Measurements from ENCODE around the gene PCNX2.

Gene PCNX2

DNA sequence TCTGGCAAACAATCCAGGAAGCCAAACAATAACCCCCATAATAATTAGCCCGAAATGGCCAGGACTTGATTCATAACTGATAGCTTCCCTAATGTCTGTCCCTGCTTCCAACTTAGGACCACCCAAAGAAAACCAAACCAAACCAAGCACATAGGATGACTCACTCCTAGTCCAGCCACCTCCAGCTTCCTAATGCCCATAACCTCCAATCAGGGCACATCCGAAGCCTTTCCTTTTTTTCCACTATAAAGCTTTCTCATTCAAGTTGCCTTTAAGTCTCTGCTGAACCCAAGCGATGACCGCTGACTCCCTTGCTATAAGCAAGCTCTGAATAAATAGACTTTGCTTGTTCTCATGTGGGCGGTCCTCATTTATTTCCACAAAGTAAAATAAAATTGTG is 40.4 kb downstream of the PCNX2 start:
- DNase-seq = no peak

DNA sequence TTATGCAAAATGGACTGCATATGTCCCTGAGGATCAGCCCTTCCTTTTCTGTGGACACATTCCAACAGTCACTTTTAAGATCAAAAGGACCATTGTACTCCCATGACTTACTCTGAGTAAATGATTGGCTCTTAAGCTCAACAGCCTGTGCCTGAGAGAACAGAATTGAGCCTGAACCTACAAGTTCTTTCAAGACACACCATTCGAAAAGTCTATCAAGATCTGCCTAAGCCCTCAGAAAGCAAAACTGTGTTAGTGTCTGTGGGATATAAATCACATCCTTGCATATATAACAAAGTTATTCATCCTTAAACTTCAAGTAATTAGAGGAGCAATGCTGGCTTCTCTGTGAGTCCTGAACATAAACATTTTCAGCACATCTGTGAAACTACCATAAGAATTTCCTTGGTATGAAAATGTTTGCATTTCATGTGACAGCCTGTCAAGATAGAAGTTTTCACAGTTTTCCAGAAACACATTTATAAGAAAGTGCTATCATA is 41.6 kb downstream of the PCNX2 start:
- no peak for DNase-seq

DNA sequence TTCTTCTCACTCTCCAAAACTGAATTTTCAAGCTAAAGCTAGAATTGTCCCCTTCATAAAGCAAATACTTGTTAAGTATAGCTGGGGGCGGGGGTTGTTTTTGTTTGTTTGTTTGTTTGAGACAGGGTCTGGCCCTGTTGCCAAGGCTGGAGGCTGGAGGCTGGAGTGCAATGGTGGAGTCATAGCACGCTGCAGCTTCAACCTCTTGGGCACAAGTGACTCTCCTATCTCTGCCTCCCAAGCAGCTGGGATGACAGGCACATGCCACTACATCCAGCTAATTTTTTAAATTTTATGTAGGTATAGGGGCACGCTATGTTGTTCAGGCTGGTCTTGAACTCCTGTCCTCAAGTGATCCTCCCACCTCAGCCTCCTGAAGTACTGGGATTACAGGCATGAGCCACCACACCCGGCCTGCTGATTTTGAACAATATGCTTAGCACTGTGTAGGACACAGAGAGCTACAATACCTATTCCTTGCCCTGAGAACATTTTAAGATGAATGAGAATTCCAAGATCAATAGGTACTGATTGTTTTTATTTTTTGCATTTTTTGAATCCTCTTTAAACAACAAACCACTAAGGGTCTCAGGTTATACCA is 42.2 kb downstream of the PCNX2 start:
- DNase-seq = no peak

DNA sequence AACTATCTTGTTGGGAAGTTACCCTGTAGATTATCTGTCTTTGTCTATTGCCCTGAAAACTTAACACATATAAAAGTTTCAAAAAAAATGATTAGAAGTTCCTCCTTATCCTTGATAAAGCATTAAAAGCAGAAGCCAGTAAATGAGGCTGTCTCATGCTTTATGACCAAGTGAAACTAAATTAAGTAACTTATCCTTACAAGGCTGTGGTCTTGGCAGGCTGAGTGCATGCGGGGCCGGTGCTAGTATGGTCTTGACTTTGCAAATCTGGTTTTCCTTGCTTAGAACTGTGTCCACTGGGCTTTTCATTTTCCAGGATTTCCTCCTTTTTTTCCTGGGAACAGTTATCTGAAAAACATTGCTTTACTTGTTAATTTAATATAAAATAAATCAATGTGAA is 43.1 kb downstream of the PCNX2 start:
- DNase-seq = no peak

DNA sequence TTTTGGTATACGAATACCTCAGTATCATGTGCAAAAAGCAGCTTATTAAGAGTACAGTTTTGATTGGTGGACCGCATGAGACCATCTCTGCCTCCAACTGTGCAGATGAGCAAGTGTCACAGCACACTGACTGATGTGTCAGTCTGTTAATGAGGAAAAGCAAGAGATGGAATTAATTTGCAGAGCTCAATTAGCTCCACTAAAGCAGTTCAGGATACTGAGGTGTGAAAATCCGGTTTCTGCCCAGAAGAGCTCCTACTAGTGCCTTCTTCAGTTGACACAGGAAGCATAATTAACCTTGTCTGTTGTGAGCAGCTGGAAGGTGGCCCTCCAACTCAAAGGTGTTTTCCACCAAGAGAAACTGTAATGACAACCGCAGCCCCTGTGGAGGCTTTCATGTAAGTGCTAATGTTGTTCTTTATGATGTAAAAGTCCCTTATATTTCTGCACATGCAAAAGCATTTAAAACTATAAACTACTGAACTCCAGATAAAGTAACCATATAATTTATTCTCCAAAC is 44.3 kb downstream of the PCNX2 start:
- DNase-seq = no peak

DNA sequence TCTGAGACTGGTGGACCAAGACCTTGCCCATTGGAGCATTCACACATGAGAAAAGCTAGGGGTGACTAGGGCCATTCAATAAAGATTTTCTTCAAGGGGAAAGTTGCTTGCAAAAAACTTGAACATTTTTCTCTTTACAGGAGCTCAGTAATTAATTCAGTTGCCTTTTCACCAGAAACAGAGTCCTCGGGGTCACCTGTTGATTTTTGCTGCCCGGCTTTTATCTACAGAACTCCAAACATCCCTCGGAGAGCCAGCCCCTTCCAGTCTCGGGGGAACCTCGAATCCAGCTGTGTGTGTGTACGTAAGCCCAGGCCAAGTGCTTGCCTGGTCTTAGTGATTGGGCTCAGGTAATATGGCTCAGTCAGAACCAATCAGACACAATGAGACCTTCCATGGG is 47.5 kb downstream of the PCNX2 start:
- no peak for DNase-seq

DNA sequence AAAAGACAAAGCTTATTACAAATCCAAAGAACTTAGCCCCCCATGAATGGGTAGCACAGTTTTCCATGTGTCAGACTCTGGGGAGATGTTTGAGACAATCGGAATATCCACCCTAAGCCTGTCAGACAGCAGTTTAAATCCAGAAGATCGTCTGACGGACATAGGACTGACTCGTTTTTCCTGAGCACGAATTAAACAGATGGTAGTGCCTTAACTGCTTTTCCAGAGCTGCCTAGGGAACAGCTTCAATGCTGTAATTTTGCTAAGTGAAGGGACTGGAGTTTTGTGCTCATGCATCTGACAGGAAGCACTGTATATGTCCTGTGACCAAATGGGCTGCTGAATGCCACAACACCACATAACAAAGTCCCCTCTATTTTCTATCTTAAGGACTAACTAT is 48.6 kb downstream of the PCNX2 start:
- no peak for DNase-seq

DNA sequence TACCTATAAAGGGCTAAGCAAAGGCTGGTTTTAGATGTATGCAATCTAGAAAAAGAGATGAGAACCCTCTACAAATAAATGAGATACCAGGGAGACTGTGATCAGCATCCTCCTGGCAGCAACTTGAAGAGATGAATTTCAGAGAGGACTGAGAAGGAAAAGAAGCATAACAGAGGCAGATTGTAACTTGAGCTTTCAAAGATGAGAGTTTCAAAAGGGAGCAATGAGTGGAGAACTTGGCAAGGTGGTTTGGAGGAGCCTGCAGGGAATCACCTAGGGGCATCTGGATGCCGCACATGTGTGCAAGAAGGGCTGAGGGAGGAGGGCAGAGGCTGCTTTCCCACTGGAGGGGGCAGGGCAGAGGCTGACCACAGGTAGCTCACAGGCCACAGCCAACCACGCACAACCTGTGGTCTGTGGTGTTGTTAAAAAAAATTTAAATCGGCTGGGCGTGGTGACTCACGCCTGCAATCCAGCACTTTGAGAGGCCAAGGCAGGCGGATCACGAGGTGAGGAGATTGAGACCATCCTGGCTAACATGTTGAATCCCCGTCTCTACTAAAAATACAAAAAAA is 50.2 kb downstream of the PCNX2 start:
- peak; percentile 84 for DNase-seq

DNA sequence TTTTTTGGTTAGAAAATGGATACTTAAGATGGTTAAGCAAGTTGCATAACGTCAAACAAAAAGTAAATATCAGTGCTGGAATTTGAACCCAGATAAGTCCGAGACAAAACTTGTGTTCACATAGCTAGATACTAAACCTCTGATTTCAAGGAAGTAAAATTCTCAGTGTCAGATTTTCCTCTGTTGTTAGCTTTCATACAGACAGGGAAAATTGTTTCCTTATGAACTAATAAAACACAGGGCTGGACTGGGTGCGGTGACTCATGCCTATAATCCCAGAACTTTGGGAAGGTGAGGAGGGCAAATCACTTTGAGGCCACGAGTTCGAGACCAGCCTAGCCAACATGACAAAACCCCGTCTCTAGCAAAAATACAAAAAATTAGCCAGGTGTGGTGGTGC is 51.3 kb downstream of the PCNX2 start:
- DNase-seq = no peak

DNA sequence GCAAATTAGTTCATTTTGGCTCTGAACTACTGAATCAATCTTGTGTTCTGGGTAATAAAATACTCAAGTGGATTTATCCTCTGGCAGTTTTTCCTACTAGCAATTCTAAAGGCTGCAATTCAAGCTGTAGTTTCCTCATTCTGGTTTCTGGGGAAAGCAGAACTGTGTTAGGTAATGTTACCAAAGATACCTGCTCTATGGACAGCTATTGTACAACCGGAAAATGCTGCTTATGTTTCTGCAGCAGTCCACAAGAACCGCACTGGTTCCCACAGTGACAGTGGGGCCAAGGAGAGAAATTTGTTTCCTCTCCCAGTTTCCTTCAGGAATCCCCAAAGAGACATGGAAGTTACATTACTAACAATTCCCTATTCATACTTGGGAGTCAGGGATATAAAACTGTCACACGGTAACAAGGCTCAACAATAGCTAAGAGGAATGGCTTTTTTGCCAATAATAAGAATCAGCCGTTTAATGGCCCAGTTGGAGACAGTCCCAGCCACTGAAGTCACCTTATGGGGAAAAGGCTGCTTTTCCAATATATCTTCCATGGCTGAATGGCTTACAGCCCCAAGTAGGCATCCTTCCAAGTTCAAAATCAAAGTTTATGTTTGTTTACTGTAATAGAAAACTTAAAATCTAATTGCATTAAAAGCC is 52.6 kb downstream of the PCNX2 start:
- peak; percentile 93 for DNase-seq

DNA sequence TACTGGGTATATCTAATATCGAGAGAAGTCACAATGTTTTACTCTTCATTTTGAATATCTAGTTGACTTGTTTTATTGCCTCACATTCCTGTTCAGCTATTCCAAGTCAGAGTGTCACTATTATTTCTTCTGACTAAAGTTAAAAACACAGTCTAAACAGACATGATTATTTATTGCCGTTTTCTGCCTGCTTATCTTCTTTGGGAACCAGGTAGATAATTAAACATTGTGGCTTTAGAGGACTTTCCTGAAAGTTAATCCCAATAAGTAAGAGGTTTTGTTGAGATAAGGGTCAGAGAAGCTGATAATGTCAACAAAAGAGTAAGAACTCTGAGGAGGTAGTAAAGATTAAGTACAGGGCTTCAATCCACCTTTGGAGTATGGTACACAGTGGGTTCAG is 53.8 kb downstream of the PCNX2 start:
- DNase-seq = peak; percentile 64

DNA sequence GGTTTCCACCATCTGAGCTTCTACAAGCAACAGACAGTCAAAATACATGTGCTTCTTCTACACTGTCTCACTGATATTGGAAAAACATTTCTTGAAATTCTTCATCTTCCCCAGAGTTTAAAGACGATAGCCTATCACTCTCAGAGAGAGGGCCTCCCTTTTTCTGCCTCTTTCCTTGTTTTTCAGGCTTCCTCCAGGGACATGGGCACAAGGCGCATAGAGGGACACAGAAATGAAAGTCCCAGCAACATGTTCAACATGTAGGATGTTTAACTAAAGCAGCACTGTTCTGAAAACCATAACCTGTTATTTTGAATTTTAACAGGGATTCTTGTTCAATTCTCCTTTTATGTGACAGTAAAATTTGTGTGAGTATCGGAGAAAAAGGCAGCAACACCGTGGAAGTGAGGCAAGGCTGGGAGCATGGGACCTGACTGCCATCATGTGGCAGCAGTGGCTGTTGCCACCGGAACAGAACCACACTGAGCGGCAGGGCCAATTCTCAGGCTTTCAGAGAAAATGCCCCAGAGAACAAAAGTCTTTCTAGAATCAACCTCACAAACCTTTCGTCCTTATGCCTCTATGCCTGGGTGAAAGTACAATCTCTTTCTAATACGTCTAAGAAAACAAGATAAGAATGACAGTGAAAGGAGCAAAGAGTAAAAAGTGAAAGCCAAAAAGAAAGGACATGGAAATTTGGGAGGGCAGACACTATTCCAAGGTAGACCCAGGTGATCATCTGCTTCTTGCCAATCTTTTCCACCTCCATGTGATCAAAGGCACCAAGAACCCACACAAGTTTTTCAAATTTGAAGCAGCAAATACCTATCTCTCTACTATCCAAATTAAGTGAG is 54.5 kb downstream of the PCNX2 start:
- DNase-seq = peak; percentile 58

DNA sequence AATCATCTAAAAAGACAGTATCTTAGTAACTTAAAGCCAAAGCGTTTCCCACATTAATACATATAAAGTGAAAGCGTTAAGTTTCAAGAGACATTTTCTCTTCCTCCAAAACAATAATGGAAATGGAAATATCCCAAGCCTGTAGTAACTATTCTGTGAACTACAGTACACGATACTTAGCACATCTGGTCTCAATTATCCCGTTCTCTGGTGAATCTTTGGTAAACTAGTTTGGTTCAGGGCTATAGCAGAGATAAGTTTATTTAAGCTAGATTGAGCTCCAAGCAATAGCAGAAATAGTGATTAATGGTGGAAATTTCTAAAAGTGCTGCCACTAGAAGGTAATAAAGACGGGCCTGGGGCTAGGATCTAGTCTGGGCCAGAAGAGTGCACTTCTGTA is 55.2 kb downstream of the PCNX2 start:
- no peak for DNase-seq

DNA sequence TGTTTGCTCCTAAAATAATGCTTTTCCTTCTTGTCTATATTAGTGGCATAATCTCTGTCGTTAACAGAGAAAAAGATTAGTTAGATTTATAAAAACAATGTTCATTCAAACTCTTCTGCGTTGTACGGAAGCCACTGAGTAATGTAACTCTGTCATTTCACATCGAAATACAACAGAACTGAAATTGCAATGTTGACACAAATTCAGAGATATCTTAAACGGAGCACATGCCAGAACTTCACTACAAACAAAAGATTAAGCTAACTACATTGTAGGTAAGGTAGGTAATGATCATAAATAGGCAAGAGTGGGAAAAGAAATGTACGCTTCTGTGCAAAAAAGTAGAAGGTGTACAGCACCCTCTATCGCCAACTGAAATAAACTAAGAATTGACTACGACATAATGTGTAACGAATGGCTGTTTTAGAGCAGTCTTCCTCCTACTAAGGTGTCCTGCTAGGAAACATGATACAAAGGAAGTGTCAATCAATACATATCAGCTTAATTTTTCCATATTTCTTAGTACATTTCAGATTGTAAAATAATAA is 56.6 kb downstream of the PCNX2 start:
- DNase-seq = no peak

DNA sequence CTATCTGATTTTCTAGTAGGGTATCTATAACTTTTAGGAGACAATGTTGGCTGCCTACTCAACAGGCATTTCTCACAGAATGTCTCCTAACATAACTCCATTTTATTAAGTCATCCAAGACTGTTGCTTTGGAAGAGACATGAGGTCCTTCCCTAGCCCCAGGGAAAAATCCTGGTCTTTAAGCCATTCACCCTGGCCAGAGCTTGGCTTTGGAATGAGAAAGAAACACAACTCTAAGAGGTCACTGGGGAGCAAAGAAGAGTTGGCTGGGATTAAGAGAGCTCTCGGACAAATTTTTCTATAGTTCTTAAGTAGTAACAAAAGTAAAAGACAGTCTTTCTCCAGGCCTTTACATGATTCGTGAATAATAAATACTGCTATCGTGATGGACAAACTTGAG is 57.9 kb downstream of the PCNX2 start:
- no peak for DNase-seq

DNA sequence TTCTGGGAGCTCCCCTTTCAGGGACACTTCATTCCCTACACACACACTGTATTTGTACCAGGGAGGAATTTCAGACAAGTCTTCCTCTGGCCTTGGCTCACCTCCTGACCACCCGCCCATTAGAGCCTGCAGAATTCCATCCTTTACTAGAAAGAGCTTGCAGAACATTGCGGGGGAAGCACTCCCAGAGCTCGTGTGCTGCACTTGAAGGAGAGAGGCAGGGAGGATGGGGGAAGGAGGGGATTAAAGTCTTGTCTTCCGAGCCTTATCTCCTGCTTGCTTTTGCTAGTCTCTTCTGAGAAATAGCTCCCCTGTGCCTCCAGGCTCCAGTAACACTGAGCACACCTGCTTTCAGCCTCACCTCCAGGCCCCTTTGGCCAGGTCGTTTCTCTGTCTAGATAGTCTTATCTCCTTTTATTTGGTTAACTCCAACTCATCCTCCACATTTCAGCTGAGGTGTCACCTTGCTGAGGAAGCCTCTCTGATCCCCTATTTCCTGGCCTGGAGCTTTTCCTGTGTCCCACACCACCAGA is 62.0 kb downstream of the PCNX2 start:
- no peak for DNase-seq

DNA sequence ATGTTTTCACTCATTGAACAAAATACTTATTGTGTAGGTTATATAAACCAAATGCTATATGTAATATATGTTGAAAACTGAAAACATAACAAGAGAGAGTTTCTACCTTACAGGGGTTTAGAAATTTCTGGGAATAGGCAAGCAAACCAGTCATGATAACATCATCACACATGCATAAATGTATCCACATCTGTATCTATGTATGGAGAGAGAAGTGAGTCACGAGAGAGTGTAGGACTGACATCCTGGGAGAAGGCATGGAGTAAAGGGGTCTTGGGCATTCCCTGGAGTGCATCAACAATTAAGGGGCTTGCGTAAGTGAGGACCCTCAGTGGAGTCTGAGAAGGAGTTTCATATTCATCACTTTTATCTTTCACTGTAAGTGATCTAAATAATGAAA is 65.5 kb downstream of the PCNX2 start:
- no peak for DNase-seq

DNA sequence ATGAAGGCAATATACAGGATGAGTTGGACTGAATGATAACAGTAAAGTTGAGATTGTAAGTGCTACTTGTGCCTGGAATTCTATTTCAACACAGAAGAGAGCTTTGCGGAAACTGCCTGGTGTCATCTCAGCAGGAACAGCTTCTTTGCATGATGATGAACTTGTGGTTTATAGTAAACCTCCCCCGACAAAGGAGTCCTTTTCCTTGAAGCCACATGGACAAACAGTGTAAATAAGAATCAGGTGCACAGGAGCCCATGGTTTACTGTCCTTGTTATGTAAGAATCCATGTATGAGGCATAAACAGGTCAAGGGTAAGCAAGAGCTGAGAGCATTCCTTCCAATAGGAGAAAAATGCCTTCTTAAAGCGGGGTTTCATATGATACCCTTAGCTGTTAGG is 66.2 kb downstream of the PCNX2 start:
- DNase-seq = no peak

DNA sequence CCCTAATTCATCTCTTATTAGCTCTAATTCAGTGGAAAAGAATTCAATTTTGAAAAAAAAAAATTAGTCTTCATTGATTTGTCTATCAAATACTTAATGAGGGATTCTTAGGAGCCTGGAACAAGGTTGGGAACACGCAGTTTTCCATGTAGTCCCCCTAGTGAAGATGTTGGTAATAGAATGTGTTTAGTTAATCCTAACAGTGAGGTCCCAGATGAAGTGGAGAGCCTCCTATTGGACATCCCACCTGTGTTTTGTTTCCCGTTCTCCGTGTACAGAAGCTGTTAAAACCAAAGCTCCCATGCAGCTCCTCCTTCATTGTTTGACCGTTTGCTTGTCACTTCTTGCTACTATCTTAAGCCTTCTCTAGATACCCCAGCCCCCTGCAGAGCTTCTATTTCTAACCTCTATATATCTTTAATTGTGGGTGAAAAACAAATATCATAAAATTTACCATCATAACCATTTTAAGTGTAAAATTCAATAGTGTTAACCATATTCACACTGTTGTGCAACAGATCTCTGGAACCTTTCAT is 67.5 kb downstream of the PCNX2 start:
- no peak for DNase-seq

DNA sequence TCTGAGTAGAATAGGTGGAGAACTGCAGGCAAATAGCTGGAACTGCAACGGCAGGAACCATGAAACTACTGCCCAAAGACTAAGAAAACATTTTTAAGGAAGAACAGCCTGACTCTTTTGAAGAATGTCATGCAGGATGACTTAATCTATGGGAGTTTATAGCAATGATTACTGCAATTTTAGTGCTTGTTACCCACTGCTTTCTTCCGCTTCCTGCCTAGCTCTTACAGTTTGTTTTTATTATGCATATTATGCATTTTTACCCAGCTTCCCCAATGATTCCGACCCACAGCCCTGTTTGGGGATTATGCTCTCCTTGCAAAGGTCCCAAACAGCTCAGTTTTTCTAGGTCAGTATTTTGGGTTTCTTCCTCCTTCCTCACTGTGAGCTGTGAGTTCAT is 71.2 kb downstream of the PCNX2 start:
- no peak for DNase-seq

DNA sequence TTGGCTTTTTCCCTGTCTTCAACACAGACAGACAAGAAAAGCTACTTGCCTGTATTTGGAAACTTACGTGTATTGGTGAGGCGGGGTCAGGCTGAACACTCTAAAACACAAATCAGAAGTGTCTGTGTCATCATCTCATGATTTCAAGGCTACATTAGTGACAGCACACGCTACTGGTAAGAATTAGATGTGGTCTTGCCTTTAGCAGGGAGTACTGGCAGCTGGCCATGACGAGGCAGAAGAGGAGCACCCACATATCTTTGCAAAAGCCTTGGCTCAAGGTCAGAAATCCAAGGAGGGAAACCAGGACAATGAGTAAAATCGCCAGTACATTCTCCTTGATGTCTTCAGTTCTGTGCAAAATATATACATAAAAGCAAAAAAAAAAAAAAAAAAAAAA is 77.7 kb downstream of the PCNX2 start:
- DNase-seq = no peak

DNA sequence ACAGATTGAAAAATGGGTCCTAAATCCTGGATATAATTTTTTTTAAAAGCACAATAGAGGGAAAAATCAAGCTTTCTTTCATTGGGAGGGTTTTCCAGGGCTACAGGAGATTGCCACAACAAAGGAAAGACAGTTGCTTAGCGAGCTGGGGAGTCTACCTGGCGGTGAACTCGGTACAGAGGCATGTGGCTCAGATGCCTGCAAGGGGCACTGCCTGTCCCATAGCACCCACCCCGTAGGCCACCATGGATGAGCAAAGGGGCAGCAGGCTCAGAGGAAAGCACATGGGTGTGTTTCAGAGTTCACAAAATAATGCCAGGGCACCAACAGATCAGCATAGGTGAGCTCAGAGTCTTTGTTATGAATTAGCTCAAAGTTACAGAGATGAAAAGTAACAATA is 79.5 kb downstream of the PCNX2 start:
- no peak for DNase-seq

Measured in DMS79 treated with DMSO at 0.1 percent for 48 hours (cell line).